Left renal pelvis (tissue), 4 donors: ENCODE data around the gene SHB. TPM values are rescaled to one million over a fixed set of nuclear protein-coding genes. Genes with fewer than 3 reads are reported as not detected.
A peak's percentile ranks its signal among the peaks of the same experiment; 100 is the strongest.

Source experiments
- DNase-seq, 4 donors: peaks; one replicate each; pipeline ENCODE4 v3.0.0-alpha.2; 2013; ENCODE audit warnings: low read depth in 4 of 4, low spot score in 3 of 4
- polyA plus RNA-seq, 4 donors: library from polyadenylated mRNA; unstranded; fragments of 120-200 nt; gene quantifications; one replicate each; pipeline ENCODE4 v1.2.1, GENCODE V29; 2013; ENCODE audit not compliant: insufficient read length in 4 of 4

The SHB gene, protein sequence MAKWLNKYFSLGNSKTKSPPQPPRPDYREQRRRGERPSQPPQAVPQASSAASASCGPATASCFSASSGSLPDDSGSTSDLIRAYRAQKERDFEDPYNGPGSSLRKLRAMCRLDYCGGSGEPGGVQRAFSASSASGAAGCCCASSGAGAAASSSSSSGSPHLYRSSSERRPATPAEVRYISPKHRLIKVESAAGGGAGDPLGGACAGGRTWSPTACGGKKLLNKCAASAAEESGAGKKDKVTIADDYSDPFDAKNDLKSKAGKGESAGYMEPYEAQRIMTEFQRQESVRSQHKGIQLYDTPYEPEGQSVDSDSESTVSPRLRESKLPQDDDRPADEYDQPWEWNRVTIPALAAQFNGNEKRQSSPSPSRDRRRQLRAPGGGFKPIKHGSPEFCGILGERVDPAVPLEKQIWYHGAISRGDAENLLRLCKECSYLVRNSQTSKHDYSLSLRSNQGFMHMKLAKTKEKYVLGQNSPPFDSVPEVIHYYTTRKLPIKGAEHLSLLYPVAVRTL
- 10 to 100 TPM in 3 of 4 donors, 1 to 10 TPM in 1; 4.7 to 19.3 (median 15.9) TPM for polyA plus RNA-seq

DNA sequence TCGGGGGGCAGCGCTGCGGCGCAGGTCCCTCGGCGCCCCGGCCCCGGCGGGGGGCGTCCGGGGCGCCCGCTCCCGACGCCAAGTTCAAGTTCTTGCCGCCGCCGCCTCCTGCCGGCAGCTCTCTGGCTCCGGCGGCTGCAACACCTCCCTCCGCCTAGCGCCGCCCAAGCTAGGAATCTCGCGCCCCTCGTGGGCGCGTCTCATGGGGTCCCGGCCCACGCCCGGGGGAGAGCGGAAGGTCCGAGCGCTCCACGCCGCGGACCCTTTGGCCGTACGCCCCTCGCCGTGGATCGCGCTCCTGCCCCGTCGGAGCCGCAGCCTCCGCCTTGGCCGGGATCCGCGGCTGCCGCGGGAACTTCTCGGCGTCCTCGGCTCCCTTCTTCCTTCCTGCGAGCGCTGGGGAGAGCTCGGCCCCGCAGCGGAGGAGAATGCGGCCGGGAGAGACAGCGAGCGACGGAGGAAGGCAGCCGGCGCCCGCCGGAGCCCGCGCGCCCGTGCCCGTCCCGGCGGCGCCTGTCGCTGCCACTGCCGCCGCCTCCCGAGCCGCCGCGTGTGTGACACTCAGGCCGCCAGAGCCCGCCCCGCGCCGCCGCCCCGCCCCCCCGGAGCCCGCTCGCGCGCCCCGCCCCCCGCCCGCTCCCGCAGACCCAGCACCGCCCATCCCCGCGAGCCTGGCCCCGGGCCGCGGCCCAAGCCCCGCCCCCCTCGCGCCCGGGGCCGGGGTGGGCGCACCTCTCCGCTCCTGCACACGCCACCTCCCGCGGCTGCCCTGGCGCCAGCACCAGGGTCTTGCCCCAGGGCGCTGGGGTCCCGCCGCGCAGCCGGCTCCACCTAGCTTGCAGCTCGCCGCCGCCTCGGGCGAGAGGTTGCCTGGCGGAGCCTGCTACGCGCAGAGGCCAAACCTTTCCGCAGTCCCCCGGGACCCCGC lies at the start of gene SHB:
SHB (minus strand) TSS at position 527 of the 928 bp plus-strand sequence. CDS start 582 bp downstream, outside the sequence.
- peak in 2 of 4 donors; percentile 53 to 58 for DNase-seq

DNA sequence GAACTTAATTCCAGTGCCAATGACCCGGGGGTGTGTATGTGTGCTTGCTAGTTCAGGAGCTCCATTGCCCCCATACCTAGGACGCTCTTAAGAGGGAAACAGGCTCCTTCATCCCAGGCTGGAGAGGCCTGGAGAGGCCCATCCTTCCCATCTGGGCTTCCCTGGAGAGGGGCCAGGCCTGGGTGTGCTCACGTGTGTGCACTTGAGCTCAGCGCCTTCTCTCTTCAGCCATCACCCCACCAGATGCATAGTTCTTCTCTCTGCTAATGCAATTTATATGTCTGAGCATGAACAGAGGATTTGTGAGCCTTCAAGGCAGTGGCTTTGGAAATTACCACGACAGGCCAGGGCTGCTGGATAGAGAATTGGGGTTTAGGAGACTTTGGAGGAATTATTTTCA lies 48.6 kb upstream of the SHB start:
- no peak for DNase-seq

DNA sequence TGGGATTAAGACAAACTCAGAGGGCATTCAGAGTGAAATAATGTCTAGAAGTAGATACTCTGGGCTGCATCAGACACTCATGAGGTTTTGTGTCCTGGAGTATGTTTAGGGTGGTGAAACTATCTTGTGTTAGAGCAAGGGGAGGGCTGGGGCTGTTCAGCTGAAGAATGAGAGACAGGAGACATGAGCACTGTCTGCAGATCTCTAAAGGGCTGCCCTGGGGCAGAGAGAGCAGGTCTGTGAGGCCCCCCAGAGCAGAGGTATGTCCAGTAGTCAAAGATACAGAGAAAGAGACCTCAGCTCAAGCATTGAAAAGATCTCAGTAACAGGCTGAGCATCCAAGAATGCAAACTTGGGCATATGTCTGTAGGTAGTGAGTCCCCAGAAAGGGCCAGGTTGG lies 45.9 kb upstream of the SHB start:
- DNase-seq: no peak

DNA sequence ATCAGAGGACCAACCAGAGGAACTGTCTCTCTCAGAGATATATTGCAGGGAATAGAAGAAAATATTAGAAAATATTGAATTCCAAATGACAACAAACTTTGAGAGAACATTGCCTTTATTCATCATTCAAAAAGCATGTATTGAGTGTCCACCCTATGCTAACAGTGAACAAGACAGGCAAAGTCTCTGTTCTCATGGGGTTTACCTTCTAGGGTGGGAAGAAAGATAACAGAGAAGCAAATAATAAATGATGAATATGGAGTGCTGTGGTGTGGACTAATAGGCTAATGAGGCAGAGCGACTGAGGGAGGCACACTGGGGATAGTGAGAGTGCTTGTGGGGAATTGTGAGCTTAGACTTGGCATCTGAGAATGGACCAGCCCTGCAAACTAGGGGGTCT lies 43.4 kb upstream of the SHB start:
- no peak for DNase-seq

DNA sequence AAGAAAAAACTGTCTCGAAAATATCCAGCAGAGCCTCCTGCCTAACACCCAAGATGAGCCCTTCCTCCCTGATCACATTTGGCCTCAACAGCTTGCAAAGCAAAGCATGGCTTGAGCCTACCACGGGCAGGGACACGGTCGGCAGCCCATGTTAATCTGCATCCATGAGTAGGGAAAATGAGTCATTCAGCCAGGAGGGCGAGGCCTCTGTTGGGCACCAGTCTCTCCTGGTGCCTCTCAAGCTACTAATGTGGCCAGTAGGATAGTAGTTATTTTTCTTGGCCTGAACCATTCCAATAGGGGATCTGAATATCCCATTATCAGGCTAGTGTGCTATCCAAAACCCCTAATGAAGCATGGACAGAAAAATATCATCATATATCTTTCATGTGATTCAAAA lies 43.0 kb upstream of the SHB start:
- no peak for DNase-seq

DNA sequence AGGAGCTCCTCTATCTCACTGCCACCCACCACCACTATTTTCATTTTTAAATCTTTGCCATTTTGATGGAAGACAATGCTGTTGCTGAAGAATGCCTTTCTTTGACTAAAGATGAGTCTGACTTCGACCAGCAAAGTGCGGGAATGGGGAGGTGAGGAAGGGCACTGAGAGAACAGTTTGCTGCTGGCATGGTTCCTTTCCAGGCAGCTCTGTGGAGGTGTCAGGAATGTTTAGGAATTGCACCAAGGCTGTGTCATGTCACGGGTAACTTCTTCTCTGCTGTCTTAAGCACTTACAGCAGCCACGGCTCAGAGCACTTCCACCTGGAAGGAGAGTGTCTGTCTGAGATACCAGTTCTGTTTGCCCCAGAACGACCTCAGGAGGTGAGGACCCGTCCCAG lies 41.4 kb upstream of the SHB start:
- DNase-seq: no peak

DNA sequence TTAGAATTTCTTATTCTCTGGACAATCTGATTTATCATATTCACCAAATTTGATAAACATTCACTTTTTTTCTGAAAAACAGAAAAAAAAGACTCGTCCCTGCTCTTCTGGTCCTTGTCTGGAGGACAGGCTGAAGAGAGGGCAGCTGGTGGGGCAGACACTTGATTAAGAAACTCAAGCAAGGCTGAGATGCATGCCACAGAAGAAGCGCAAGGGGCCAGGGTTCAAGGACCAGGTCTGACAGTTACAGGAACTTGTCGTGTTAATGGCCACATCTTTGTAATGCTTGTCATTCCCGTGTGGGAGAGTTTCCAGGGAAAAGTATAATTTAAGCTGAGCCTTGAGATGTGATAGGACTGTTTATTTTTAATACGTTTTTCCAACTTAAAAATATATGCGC lies 40.6 kb upstream of the SHB start:
- no peak for DNase-seq

DNA sequence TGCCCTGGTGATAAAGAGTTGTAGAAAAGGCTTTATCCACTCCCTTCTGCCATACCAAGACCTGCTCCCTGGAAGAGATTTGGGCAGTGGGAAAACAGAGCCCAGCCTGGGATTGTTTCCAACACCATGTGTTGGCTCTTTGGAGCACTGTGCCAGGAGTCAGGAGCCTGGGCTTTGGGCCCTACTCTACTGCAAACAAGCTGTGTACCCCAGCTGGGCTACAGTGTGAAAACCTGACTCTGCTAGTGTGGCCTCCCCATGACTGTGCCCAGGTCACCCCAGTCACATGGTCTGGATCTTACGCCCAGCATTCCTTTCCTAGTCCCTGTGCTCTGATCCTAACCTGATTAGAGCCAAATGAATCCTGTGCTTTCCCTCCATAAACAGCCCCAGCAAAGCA lies 39.3 kb upstream of the SHB start:
- no peak for DNase-seq

DNA sequence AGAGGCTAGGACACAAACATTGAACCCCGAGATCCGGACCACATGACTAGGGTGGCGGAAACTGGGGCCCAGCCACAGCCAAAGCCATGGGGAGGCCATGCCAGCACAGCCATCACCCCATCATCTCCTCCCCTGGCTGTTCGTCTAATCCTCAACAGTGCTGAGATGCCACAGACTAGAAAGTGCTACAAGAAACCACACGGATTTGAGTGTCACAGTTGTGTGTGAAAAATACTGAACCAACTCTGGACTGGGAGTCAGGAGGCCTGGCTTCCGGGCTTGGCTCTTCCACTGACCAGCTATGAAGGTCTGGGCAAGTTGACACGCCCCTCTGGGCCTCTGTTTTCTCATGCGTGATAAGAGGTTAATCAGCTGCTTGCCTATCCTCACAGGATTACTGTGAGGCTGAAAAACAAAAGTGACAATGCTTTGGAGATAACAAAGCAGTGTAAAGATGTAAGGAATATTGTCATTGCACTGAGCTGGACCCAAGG lies 38.8 kb upstream of the SHB start:
- no peak for DNase-seq

DNA sequence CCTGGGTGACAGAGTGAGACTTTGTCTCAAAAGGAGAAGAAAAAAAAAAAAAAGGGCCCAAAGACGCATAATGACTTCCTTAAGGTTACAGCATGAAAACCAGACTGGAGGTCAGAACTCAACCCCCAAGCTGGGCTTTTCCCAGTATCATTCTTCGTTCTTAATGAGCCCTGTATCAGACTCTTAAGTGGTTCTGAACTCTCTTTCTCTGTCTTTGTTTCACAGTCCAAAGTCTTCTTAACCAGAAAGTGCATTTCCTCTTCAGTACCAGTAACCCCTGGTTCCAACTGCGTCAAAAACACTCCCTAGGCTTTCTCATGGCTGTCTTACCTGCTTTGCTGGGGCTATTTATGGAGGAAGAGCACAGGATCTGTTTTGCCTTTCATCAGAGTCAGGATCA lies 38.4 kb upstream of the SHB start:
- DNase-seq: no peak

DNA sequence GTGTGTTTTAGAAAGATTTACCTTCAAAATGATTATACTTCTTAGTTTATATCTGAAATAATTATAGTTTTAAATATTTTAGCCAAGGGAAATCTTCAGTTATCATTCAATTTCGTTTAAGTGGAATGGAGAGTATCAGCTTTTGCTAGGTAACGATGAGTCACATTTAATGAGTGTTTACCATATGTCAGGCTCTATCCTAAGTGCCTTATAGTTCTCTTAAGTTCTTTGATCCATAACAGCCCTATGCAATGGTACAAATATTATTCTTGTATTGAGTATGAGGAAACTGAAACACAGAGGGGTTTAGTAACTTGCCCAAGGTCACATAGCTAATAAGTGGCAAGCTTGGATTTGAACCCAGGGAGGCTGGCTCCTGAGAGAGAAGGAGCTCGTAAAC lies 37.5 kb upstream of the SHB start:
- no peak for DNase-seq

DNA sequence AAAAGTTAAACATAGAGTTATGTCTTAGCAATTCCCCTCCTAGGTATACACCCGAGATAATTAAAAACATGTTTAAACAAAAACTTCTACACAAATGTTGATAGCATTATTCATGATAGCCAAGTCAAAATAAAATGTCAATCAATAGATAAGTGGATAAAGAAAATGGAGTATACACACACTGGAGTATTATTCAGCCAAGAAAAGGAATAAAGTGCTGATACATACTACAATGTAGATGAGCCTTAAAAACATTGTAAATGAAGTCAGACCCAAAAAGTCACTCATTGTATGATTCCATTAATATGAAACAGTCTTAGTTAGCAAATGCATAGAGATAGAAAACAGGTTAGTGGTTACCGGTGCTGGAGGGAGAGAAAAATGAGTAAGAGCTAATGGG lies 34.3 kb upstream of the SHB start:
- DNase-seq: no peak

DNA sequence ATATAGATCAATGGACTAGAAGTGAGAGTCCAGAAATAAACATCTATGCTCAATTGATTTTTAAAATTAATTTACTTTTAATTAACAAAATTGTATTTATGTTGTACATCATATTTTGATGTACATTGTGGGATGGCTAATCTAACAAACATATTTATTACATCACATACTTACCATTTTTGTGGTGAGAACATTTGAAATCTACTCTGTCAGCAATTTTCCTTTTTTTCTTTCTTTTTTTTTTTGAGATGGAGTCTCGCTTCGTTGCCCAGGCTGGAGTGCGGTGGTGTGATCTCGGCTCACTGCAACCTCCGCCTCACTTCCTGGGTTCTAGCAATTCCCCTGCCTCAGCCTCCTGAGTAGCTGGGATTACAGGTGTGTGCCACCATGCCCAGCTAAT lies 32.4 kb upstream of the SHB start:
- DNase-seq: no peak

DNA sequence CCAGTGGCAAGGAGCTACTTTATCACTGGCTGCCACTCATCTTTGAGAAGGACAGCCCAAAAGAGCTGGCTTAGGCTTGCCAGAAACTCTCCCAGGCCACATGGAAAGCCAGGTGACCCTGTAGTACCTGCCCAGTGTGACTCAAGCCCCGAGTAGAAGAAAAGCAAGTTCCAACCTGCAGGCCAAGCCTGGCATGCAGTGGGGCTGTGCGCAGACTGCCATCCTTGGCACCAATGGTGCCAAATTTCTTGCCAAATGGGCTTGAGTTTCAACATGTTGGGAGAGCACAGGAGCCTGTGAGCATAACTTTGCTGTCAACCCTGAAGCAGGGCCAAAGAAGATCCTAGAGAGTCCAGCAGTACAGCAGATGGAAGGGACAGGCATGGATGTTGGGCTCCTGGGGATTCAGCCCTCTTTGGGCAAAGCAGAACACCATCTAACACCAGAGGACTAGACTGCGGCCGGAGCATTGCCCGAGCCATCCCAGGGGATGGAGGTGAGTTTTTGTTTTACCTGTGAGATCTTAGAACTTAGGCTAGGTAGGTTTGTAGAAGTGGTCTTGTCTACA lies 27.3 kb upstream of the SHB start:
- DNase-seq: no peak

DNA sequence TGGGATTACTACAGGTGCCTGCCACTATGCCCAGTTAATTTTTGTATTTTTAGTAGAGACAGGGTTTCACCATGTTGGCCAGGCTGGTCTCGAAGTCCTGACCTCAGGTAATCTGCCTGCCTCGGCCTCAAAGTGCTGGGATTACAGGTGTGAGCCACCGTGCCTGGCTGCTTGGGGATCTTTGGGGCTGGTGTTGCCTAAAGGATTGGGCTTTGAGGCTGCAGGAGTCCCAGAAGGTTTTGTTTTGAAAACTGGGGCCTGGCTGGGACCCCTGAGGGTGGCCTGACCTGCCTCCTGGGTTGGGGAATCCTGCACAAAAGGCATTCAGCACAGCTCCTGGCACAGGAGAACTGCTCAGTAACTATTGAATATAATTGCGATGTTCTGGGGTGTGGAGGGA lies 25.1 kb upstream of the SHB start:
- DNase-seq: no peak

DNA sequence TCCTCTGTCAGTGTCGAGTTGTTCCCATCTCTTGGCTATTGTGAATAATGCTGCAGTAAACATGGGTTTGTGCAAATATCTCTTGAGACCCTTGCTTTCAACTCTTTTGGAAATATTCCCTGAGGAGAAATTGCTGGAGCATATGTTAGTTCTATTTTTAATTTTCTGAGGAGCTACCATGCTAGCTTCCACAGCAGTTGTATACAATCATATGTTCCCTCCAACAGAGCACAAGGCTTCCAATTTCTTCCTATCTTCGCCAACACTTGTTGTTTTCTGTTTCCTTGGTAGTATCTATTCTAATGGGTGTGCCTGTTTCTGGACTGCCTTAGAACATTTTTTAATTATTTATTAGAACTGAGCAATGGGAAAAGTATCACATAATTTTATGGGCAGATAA lies 23.6 kb upstream of the SHB start:
- no peak for DNase-seq

DNA sequence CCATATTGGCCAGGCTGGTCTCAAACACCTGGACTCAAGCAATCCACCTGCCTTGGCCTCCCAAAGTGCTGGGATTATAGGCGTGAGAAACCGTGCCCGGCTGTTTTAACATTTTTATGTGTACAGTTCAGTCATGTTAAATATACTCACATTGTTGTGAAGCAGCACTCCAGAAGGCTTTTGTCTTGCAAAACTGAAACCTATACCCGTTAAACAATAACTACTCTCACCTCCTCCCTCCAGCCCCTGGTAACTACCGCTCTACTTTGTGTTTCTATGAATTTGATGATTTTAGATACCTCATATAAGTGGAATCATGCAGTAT lies 23.1 kb upstream of the SHB start:
- no peak for DNase-seq

DNA sequence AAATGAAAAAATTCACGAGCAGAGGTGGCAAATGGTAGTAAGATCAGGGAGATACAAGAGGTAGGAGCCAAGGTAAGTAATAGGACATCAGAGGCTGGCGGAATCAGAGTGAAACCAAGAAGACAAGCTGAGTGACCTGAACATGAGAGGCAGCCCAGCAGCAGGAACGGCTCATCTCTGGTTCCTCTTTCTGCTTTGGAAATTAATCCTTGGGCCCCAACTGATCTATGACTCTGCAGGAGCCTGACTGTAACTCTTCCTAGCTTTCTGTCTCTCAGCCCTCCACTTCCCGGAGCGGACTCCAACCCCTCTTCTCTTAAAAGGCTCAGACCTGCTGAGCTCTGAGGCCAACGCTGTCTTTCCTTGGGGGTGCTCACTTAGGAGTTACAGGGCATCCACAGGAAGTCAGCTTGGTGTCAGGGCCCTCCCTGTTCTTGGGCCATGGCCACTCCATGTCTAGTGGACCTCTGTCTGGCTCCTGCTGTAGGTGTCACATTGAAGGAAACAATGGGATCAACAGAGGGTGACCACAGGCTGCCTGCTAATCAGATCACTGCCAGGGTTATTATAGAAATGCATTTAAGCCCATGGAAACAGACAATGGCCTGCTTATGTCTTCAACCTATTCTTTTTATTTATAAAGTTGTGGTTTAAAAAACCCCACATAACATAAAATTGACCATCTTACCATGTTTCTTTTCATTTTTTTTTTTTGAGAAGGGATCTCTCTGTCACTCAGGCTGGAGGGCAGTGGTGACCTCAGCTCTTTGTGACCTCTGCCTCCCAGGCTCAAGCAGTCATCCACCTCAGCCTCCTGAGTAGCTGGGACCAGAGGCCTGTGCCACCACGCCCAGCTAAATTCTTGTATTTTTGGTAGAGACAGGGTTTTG lies 22.5 kb upstream of the SHB start:
- DNase-seq: no peak

DNA sequence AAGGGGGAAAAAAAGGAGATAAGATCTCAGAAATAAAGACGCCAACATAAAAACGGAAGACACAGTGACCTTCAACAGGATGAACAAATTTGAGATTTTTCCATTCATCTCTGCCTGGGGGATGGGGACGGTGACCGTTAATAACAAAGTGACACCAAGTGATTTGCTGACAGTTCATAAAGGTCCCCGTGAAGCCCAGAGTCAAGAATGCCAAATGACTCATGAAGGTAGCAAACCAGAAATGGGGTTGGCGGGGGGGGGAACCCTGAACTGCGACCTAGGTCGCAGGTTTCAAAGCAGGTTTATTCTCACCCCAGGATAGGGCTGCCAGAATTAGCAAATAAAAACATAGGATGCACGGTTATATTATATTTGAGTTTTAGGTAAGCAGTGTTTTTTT lies 21.1 kb upstream of the SHB start:
- no peak for DNase-seq
